Panc1 (cell line): ENCODE results near the gene ZNF688.

Experiments used
- CTCF ChIP-seq: fragments of 450-650 bp; IDR thresholded peaks from 2 replicates; pipeline ENCODE4 v1.5.1; 2017; ENCODE audit warnings: mild to moderate bottlenecking
- POLR2AphosphoS5 ChIP-seq: IDR thresholded peaks from 2 replicates; pipeline ENCODE4 v1.6.1; 2012; ENCODE audit warnings: mild to moderate bottlenecking, low read depth, low read length, moderate library complexity
- REST ChIP-seq, 2 experiments: IDR thresholded peaks; 2 replicates each; pipeline ENCODE4 v1.6.1; 2011 to 2012; ENCODE audit warnings: low read depth in 2 of 2, control low read depth in 1 of 2, low read length in 1 of 2, mild to moderate bottlenecking in 1 of 2, moderate library complexity in 1 of 2; ENCODE audit not compliant: insufficient read depth in 1 of 2
- SIN3A ChIP-seq: IDR thresholded peaks from 2 replicates; pipeline ENCODE4 v1.6.1; 2012; ENCODE audit warnings: low read depth, mild to moderate bottlenecking, low read length, moderate library complexity, borderline replicate concordance; ENCODE audit not compliant: insufficient read depth
- TCF7L2 ChIP-seq: IDR thresholded peaks from 2 replicates; pipeline ENCODE4 v1.6.1; 2011; ENCODE audit warnings: mild to moderate bottlenecking, low read depth, low read length, inconsistent platforms

GRCh38 chr16:30600929-30601328, 29.4 kb upstream of the ZNF688 start:
- TF ChIP-seq CTCF, result no peak
- no peak for TF ChIP-seq POLR2AphosphoS5
- TF ChIP-seq SIN3A, result no peak
- no peak for TF ChIP-seq TCF7L2
- no peak for TF ChIP-seq REST (IDR thresholded peaks at IDR 0.05; ENCODE audit: insufficient read depth in 1 of 2, low read depth in 2 of 2, low read length in 1 of 2)
